Right atrium auricular region (tissue), 2 donors: ENCODE measurements around the gene AFAP1. TPM values are rescaled to one million over a fixed set of nuclear protein-coding genes. Genes with fewer than 3 reads are reported as not detected.

Experiments
- DNase-seq: peaks from one replicate; pipeline ENCODE4 v3.0.0-alpha.2; 2019; ENCODE audit warnings: low spot score
- H3K27ac ChIP-seq, 2 donors: fragments of 200-600 bp; sonication (generic); 1 replicate in 1 of 2; 2 replicates in 1 of 2; pipeline ENCODE4 v1.5.1; 2016 to 2019
- H3K27me3 ChIP-seq, 2 donors: fragments of 200-600 bp; sonication (generic); one replicate each; pipeline versions ENCODE4 v1.5.1 to v1.6.0; 2017 to 2019
- H3K36me3 ChIP-seq: fragments of 200-600 bp; sonication (generic); one replicate; pipeline ENCODE4 v1.5.1; 2016
- H3K4me1 ChIP-seq, 2 donors: fragments of 200-600 bp; sonication (generic); one replicate each; pipeline versions ENCODE4 v1.5.1 to v1.6.0; 2017 to 2019
- H3K4me3 ChIP-seq, 2 donors: fragments of 200-600 bp; sonication (generic); 1 replicate in 1 of 2; 2 replicates in 1 of 2; pipeline ENCODE4 v1.5.1; 2017 to 2019; ENCODE audit warnings: mild to moderate bottlenecking in 1 of 2, moderate library complexity in 1 of 2
- H3K9me3 ChIP-seq, 2 donors: fragments of 200-600 bp; sonication (generic); one replicate each; pipeline ENCODE4 v1.5.1; 2019
- total RNA-seq, 2 donors: library from RNA; depleted of rRNA; stranded (reverse); fragments of >200 nt; gene quantifications; one replicate each; pipeline ENCODE4 v1.1.0, GENCODE V29; 2016
- TF ChIP-seq, protein P1 (sequence below), 2 donors: fragments of 200-600 bp; sonication (generic); IDR thresholded peaks; one replicate each; pipeline ENCODE4 v1.5.1; 2019; ENCODE audit warnings: antibody characterized with exemption in 2 of 2

Gene AFAP1
- total RNA-seq, 2 donors from 2014 or later = 16.2 to 27.2 TPM

DNA sequence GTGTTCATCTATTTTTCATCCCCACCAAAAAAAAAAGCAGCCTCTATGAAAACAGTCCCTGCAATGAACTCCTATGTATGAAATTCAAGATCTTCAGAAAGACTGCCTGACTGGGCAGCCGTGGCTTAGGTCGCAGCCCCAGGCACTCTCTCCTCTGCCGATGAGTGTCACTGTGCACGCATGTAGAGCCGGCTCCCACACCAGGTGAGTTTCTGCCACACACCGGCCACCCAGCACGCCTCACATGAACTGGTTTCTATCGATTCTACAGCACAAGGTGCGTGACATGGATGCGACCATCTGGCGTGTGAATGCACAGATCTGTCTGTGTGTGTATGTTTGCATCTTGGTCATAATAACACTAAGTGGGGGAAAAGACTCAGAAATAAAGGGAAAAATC lies 140.4 kb downstream of the AFAP1 start:
- TF ChIP-seq, protein P1, sequence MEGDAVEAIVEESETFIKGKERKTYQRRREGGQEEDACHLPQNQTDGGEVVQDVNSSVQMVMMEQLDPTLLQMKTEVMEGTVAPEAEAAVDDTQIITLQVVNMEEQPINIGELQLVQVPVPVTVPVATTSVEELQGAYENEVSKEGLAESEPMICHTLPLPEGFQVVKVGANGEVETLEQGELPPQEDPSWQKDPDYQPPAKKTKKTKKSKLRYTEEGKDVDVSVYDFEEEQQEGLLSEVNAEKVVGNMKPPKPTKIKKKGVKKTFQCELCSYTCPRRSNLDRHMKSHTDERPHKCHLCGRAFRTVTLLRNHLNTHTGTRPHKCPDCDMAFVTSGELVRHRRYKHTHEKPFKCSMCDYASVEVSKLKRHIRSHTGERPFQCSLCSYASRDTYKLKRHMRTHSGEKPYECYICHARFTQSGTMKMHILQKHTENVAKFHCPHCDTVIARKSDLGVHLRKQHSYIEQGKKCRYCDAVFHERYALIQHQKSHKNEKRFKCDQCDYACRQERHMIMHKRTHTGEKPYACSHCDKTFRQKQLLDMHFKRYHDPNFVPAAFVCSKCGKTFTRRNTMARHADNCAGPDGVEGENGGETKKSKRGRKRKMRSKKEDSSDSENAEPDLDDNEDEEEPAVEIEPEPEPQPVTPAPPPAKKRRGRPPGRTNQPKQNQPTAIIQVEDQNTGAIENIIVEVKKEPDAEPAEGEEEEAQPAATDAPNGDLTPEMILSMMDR (IDR thresholded peaks at IDR 0.05) = no peak
- no peak overlapping the region for H3K27ac ChIP-seq
- H3K27me3 ChIP-seq = no peaks in the 10 kb centered on the region
- peaks cover 0 to 9% of the 10 kb centered on the region in 2 donors for H3K4me1 ChIP-seq
- no peak for DNase-seq
- H3K4me3 ChIP-seq = no peak overlapping the region
- H3K9me3 ChIP-seq = no peaks in the 10 kb centered on the region
- peaks cover 35% of the 10 kb centered on the region for H3K36me3 ChIP-seq

DNA sequence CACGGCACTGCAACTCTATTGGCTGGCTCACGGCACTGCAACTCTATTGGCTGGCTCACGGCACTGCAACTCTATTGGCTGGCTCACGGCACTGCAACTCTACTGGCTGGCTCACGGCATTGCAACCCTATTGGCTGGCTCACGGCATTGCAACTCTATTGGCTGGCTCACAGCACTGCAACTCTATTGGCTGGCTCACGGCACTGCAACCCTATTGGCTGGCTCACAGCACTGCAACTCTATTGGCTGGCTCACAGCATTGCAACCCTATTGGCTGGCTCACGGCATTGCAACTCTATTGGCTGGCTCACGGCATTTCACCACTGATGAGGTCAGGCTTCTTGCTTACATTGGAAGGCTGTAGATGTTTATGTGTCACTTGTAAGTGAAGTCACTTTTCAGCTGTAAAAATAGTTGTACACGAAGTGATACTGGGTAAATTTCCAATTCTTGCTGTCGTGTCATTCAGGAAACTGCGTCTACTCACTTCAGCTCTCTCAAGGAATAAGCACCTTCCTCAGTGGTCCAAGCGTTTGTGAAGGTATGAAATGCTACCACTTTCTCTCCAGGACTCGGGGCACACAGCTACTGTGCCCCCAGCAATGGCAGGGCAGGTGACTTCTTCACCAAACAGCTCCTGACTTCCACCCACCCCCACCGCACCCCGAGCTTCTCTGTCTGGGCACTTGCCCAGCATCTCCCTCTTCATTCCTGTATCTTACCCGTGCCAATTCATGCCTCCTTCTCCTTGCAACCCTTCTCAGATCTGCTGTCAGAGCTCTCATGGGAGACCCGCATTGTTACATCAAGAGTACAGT lies 141.3 kb downstream of the AFAP1 start:
- Histone ChIP-seq H3K9me3 (no peaks in the 10 kb centered on the region), H3K27me3 (no peaks in the 10 kb centered on the region), H3K27ac (no peak overlapping the region), H3K4me3 (no peak overlapping the region), H3K36me3 (peaks cover 38% of the 10 kb centered on the region), H3K4me1 (peaks cover 0 to under 1% of the 10 kb centered on the region in 2 donors)
- TF ChIP-seq, protein P1 (IDR thresholded peaks at IDR 0.05) = no peak
- DNase-seq = no peak

DNA sequence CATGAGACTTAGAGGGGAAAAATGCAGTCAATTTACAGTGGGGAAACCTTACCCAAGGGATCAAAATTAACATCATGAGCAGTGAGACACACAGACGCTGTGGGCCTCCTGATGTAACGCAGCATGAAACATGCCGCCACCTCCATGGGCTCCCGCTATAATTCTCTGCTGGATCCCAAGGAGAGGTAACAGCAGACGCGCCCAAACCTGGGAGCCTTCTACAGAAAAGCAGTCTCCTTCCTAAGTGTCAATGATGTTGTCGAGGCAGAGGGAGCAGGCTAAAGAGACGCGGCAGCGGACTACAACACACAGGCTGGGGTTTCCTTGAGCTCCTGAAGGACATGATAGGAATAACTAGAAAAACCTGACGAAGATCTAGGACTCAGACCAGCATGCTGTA lies 142.3 kb downstream of the AFAP1 start:
- H3K27ac ChIP-seq = no peak overlapping the region
- H3K27me3 ChIP-seq = no peaks in the 10 kb centered on the region
- TF ChIP-seq, protein P1 (IDR thresholded peaks at IDR 0.05) = no peak
- no peak for DNase-seq
- no peaks in the 10 kb centered on the region for H3K4me1 ChIP-seq
- no peaks in the 10 kb centered on the region for H3K9me3 ChIP-seq
- H3K36me3 ChIP-seq = peaks cover 41% of the 10 kb centered on the region
- no peak overlapping the region for H3K4me3 ChIP-seq

DNA sequence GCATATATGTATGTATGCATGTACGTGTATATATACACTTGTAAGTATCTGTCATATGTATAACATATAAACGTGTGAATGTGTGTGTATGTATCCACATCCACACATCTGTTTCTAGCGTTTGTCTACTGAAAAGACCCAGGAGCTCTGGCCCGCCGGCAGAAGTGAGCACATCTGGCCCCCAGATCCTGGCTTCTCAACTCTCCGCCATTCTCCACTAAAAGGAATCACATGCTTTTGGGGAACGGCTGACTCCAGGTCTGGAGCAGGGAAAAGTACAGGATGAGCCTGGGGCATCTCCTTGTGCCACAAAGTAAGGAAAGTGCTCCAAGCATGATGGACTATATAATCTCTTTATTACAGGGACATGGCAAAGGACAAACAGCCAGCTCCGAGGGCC lies 143.7 kb downstream of the AFAP1 start:
- no peaks in the 10 kb centered on the region for H3K9me3 ChIP-seq
- DNase-seq = no peak
- peaks cover 39% of the 10 kb centered on the region for H3K36me3 ChIP-seq
- H3K4me1 ChIP-seq = peaks cover 0 to 8% of the 10 kb centered on the region in 2 donors
- no peak overlapping the region for H3K4me3 ChIP-seq
- no peak overlapping the region for H3K27ac ChIP-seq
- TF ChIP-seq, protein P1 (IDR thresholded peaks at IDR 0.05) = no peak
- no peaks in the 10 kb centered on the region for H3K27me3 ChIP-seq

DNA sequence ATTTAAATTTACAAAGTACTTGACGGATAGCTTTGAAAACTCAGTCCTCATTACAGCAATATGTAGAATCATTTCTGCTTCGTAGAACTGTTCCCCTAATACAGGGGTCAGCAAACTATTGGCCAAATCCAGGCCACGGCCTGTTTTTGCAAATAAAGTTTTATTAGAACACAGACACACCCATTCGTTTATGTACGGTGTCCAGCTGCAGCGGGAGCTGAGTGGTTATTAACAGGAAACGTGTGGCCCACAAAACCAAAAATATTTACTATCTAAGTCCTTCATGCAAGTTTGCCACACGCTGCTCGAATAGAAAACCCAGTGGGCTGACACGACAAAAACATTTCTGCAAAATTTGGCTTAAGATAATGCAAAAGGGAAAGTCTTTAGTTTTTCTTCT lies 146.5 kb downstream of the AFAP1 start:
- DNase-seq = no peak
- Histone ChIP-seq H3K27ac (no peak overlapping the region), H3K27me3 (no peaks in the 10 kb centered on the region), H3K4me3 (no peak overlapping the region), H3K9me3 (no peaks in the 10 kb centered on the region), H3K36me3 (peaks cover 11% of the 10 kb centered on the region), H3K4me1 (peaks cover 0 to 25% of the 10 kb centered on the region in 2 donors)
- TF ChIP-seq, protein P1 (IDR thresholded peaks at IDR 0.05) = no peak
